NOMO-1 (cell line): ENCODE measurements around the gene ABCA2.

Experiments
- DNase-seq, 2 experiments: peaks; one replicate each; lab custom pipeline; 2025; ENCODE audit not compliant: unreplicated experiment in 2 of 2; lab: John Stamatoyannopoulos, UW

Gene ABCA2

GRCh38 chr9:136968333-136969127 is 59.5 kb downstream of the ABCA2 start:
- no peak for DNase-seq

- DNase-seq = no peak
Measured at GRCh38 chr9:136965771-136966484, 62.1 kb downstream of the ABCA2 start.

GRCh38 chr9:136964833-136965422 is 63.1 kb downstream of the ABCA2 start:
- no peak for DNase-seq

- no peak for DNase-seq
Measured at GRCh38 chr9:136964171-136964689, 63.8 kb downstream of the ABCA2 start.

- no peak for DNase-seq
Measured at GRCh38 chr9:136963751-136964150, 64.3 kb downstream of the ABCA2 start.

- DNase-seq = no peak
Measured at GRCh38 chr9:136963341-136963740, 64.7 kb downstream of the ABCA2 start.

- DNase-seq = no peak
Measured at GRCh38 chr9:136962701-136963248, 65.3 kb downstream of the ABCA2 start.

- DNase-seq = no peak
Measured at GRCh38 chr9:136962163-136962562, 65.9 kb downstream of the ABCA2 start.

GRCh38 chr9:136961279-136962065 is 66.6 kb downstream of the ABCA2 start:
- no peak for DNase-seq

GRCh38 chr9:136960938-136961275 is 67.1 kb downstream of the ABCA2 start:
- no peak for DNase-seq

GRCh38 chr9:136960212-136960937 is 67.7 kb downstream of the ABCA2 start:
- DNase-seq = no peak

GRCh38 chr9:136958898-136959850 is 68.9 kb downstream of the ABCA2 start:
- no peak for DNase-seq

- no peak for DNase-seq
Measured at GRCh38 chr9:136958473-136958872, 69.6 kb downstream of the ABCA2 start.

GRCh38 chr9:136957901-136958300 is 70.1 kb downstream of the ABCA2 start:
- DNase-seq = no peak

GRCh38 chr9:136957461-136957860 is 70.6 kb downstream of the ABCA2 start:
- DNase-seq = no peak
